UCSD-AML1 (cell line): Measurements from ENCODE around the gene CENPP.

ENCODE experiments used
- DNase-seq: peaks from one replicate; lab custom pipeline; 2025; ENCODE audit not compliant: unreplicated experiment; lab: John Stamatoyannopoulos, UW

CENPP gene

DNA sequence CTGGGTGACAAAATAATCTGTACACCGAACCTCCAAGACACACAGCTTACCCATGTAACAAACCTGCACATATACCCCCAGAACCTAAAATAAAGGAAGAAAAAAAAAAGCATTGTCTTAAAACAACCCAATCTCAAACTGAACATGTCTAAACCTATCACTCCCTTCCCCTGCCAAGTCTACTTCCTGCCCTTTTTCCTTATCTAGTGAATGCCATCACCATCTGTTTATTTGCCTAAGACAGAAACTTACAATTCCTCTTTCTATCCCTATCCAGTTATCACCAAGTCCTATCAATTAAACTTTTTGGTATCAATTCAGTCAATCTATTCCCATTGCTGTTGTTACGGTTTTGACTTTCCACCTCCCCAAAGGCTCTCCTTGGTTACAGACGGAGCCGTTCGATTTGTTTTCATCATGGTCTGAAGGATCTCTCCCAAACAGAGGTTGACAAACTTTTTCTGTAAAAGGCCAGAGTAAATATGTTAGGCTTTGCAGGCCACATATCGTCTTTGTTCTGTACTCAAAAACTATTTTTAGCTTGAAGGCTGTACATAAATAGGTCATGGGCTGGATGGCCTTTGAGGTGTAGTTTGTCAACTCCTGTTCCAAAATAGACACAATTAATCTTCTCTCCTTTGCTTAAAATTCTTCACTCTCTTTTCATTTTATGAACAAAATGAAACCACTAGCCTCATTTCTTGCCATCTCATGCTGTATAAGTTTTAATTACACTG lies 12.7 kb upstream of the CENPP start:
- no peak for DNase-seq

DNA sequence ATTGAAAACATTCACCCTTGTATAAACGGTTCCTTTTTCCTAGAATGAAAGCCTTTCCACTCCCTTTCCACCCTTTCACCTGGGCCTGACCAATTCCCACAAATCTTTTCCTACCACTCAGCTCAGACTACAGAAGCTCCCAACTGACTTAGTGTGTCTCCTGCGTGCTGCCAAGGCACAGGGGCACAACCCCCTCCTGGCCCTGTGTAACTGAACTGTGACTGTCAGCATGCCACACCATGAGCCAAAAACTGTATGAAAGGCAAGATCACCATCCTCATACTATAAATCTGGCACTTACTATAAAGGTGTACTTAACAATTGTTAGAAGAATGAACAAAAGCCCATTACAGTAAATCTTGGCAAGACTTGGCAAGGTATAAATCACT lies 12.1 kb upstream of the CENPP start:
- no peak for DNase-seq

DNA sequence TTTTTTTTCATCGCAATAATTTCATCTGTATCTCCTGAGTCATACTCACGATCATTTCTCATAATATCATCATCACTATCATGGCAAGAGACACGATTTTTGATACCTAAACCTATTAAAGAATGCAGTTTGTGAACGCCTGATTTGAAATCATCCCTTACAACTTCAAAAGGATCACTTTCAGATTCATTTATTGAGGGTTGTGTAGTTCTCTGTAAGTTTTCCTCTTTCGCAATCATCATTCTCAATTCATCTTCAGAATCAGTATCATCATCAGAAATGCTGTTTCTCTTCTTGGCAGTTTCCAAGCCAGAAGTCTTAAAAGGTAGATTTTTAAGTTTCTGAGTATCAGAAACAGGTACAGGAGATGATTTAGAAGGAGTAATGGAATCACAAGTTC lies 10.3 kb upstream of the CENPP start:
- no peak for DNase-seq

DNA sequence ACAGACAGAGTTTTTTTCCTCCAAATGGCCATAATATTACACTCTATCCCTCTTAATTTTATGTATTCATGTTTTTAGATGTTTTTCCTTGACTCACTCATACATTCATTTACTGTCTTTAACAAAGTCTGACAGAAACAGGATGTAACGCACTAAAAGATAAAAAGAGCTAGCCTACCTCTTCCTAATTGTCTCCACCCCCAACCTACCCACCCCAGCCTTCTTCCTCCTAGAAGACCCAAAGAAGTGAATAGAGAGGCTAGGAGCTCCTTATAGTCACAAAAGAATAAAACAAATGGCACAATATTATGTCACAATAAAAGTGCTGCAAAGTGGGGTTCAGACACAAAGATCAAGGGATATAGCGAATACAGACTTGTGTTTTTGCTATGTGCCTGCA lies 1.3 kb upstream of the CENPP start:
- DNase-seq: no peak

DNA sequence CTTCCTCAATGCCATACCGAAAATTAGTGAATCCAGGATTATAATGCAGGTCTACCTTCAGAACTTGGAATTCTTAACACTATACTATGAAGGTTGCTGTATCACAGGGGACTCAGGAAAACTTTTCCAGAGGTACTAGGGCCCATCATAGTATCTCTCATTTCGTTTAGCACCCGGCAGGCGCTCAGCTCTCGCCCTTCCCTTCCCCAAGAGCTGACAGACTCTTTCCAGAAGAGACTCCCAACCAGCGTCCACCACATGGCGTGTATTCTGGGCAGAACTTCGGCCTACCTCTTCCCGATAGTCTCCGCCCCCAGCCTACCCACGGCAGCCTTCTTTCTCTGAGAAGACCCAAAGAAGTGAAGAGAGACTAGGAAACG lies 874 bp upstream of the CENPP start:
- DNase-seq: no peak

DNA sequence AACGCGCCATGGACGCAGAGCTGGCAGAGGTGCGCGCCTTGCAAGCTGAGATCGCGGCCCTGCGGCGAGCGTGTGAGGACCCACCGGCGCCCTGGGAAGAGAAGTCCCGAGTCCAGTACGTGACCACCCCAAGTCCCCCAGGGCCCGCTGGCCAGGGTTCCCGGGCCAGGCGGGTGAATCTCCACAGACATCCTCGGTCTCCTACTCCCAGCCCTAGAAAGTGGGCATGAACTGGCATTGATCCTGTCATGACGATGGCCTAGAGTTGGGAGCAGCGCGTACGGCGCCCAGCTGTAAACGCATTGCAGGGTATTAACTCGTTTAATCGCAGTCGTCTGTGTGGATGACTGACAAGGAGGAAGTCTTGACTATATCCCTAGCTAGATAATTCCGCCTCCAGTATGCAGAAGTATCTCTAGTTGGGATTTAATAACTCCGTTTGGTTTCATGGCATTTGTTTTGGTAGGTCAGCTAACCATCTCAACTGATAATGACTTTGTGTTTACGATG lies 293 bp downstream of the CENPP start:
- no peak for DNase-seq

DNA sequence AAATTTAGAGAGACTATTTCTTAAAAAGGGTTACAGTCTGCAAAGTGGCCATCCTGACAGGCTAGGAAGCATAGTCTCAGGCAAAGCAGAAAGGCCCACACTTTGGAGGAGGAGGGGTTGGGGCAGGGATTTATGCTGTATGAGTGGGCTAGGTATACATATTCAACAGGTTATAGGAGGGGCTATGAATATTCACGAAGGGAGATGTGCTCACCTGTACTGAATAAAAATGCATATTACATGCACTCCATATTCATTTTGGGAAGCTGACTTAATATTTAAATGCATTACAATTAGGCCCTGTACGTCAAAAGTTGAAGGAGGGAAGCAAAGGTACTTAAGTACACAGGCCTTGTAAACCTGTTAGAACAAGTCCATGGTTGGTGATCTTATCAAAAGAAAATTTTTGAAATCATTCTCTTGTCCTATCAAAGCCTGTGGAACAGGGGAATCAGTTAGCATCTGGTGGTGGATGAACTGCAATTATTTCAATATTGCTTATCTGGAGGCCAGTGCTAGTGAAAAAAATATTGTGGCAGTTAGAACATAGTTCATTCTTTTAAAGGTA lies 1.6 kb downstream of the CENPP start:
- DNase-seq: no peak

DNA sequence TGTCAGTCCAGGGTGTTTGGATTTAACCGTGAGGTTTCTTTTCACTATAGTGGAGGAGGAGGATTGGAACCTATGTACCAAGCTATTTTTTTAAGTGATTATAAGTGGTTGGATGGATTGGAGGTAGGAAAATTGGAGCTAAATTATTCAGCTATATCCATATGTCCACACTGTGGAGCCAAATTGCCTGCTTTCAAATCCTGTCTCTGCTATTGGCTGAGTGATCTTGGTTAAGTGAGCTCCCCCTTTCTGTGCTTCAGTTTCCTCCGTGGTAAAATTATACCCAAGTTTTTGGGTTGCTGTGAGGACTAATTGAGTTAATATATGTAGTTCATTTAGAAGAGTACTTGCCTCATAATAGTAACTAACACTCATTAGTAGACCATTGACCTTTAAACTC lies 2.5 kb downstream of the CENPP start:
- DNase-seq: no peak

DNA sequence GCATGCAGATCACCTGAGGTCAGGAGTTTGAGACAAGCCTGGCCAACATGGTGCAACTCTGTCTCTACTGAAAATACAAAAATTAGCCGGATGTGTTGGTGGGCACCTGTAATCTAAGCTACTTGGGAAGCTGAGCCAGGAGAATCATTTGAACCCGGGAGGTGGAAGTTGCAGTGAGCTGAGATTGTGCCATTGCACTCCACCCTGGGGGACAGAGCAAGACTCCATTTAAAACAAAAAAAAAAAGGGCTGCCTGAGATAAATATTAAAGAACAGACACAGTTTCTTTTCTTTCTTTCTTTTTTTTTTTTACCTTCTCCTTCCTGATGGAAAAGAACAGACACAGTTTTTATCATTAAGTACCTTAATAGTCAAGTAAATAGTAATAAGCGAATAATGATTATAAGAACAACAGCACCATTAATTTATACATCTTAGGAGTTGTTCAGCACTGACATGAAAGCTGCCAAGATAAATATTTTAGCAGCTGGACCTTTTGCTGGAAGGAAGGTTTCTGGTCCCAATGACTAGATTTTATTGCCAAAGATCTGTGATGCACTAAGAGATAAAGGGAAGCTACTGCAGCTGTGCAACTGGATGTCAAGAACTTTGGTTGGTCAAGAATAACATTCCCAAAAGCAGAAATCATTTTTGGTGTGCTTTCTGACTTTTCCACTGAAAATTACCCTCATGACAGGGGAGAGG lies 7.0 kb downstream of the CENPP start:
- no peak for DNase-seq

DNA sequence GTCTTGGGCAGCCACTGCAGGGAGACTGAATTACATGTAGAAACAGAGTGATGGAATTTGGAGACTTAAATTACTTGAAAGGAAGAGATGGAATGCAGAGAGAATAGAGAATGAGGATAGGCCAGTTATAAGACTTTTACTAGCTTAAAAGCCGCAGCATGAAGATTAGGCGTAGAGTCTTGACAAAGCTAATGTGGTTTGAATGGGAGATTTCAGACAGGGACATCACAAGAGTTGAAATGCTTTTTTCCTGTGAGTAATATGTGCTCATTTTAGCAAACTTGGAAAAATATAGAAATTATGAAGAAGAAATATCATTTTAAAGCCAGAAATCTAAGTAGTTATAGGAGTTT lies 7.5 kb downstream of the CENPP start:
- DNase-seq: no peak

DNA sequence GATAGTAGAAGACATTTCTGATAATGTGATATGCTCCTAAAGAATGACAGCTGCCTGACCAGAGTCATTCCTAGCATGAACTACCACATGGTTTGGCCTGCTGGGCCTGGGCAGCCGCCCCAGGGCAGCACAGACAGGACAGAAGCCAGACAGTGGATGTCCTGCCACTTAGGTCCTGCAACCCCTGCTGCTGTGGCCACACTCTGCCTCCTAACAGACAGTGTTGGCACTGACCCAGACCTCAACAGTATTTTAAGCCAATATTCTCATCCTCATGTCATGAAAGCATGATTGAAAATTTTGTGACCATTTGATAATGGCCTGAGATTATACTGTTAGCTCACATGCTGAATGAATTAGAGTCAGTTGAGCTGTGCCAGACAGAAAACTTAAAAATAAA lies 15.8 kb downstream of the CENPP start:
- no peak for DNase-seq

DNA sequence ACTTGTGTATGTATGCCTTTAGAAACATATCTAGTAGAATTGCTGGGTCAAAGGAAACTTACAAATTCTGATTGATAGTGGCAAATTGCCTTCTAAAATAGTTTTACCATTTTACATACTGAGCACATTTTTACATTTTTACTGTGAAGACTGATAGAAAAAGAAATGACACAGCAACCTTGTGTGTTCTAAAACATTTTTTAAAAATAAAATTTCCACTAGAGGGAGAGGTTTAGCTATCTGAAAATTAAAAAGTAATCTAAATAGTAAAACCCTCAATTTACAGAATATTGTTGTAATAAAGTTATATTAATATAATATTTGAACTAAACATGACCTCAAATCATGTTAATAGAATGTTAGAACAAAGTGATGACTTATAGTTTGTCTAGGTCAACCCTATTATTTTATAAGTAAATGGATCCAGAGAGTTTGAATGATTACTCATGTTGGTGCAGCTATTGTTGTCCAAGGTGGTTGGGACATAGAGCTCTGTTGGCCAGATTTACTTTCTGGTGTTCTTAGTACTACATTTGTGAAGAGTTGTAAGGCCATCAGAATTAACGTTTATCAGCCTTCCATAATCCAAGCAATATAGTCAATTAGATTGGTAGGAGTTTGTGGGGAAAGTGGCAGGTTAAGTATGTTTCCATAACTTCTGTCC lies 17.2 kb downstream of the CENPP start:
- DNase-seq: no peak

DNA sequence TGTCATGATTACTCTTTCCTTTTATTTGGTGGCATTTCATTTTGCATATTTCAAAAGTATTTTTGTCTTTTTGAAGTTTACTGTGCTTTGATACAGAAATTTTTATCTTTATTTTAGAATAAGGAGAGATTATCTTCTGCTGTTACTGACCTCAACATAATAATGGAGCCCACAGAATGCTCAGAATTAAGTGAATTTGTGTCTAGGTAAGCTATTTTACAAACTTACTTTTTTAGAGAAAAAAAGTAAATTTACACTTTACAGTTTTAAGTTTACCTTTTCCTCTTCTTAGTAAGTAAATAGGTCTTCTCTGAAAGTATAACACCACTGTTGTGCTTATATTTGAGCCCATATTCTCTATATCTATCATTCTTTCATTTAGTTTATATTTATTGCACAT lies 19.8 kb downstream of the CENPP start:
- no peak for DNase-seq

DNA sequence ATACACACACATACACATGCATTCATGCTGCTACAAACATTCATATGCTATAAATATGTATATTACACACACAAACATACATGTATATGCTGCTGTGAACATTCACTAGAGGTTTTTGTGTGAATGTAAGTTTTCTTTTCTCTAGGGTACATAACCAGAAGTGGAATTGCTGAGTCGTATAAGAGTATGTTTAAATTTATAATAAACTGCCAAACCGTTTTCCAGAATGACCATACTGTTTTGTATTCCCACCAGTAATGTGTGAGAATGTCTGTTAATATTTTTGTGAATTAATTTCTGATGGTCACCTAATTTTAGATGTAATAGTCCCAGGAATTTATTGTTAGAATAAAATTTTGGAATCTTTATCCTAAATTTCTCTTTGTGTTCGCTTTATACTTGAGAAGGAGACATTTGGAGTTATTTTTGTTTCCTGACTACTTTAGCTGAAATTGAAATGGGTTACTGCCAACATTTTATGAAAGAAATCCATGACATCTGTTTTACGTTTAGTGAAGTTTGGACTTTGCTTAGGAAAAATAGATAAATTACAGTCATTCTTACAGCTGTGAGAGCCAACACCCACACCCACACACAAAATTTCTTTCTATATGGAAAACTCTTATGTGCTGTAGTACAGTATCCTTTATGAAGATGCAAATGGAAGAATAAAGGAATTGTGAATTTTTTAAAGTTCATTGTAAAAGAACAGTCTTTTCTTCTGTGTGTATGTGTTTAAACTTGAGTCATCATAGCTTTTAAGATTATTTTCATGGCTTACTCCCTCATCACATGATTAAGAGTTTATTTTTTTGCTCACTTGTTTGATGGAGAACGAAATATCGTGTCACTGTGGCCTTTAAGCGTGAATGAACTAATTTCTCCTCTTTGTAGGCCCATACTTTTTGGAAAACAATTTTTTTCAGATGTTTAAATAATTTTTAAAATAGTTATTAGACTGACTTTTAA lies 24.3 kb downstream of the CENPP start:
- DNase-seq: no peak

DNA sequence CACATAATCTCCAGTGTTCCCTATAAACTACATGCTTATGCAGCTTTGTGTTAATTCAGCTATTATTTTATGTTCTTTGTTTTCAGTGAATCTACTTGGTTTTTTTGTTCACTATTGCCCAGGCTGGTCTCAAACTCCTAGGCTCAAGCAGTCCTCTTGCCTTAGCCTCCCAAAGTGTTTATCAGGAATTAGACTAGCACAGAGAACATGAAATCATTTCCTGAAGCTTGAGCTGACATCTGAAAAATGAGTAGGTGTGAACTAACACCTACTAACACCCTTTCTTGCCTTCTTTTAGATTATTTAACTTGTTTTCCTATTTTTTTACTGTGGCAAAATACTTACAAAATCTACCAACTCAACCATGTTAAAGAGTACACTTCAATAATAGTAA lies 25.0 kb downstream of the CENPP start:
- no peak for DNase-seq

DNA sequence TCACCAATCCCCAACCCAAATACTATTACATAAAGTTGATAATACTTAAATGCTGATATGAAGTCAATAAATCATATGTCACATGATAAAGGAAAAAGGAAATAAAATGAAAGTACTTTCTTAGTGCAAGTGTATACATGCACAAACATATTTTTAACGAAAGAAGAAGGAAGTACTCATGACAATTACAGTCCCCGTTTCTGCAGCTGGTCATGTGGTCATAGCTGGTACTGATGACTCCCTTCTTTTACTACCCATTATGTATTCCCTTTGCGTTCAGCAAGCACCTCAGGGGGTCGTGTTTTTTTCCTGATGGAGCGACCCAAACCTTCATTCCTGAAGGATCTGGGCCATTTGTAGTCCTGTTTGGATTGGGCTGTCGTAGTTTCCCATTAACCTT lies 27.3 kb downstream of the CENPP start:
- no peak for DNase-seq

DNA sequence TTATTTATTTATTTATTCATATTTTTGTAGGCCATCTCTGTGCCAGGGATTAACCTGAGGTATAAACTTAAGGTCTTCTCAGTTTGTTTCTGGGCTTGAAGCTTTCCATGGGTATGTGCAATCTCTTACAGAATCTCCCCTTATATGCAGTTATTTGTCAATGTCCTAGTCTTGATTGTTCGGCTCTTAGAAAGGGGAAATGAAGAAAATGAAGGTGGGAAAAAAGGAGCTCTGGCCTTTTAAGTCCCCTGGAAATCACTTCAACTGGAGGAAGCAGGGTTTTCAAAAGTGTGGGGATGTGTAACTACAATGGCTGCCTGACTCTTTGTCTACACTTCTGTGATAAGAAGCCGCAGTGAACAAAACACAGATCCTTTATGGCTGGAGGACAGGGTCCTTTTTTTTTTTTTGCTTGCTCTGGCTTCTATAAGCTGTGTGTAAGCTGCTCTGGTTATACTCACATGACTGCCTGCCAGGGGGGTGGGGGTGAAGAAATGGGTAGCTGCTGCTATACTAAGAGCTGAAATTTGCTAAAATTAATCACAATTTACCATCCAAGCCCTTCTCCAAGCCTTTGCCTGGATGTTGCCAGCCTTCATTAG lies 33.7 kb downstream of the CENPP start:
- no peak for DNase-seq

DNA sequence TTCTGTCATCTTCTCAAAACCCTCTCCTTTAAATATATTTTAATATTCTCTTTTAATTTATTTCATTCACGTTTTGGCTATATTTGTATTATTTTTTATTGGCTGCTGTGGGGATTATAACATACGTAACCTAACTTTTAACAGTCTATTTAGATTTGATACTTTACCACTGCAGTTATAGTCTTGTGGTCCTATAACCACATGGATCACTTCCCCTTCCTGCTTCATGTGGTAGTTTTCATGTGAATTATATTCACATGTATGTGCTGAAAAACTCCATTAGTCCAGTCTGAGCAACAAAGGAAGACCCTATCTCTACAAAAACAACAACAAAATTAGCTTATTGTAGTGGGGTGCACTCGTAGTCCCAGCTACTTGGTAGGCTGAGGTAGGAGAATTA lies 34.3 kb downstream of the CENPP start:
- DNase-seq: no peak

DNA sequence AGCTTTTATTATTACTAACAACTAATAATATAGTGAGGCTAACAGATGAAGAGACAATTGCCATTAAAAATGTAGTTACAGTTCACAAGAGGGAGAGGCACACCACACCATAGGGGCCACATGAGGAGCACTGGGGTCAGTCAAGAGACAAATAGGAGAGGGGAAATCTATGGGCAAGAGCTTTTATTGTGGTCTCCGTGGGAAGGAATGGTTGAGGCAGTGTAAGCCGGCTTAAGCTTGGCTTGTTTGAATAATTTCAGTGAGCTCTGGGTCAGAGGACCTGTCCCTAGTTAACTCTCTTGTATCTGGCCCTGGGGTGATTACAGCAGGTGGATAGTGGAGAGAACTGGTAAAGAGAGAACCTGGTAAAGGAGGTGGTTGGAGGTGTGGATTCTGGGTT lies 43.3 kb downstream of the CENPP start:
- no peak for DNase-seq

DNA sequence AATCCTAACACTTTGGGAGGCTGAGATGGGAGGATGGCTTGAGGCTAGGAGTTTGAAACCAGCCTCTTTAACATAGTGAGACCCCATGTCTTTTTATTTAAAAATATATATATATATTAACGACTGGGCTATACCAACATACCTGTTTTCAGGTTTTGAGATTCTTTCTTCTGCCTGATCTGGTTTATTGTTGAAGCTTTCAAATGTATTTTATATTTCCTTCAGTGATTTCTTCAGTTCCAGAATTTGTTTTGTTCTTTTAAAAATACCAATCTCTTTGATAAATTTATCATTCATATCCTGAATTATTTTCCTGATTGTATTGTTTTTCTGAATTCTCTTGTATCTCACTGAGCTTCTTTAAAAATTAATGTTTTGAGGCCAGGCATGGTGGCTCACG lies 47.4 kb downstream of the CENPP start:
- no peak for DNase-seq
